HG02759 (cell line): ENCODE results near the gene CD44.
A peak's percentile ranks its signal among the peaks of the same experiment; 100 is the strongest.

Experiments
- ATAC-seq: cut with Tn5 transposase; IDR thresholded peaks from one replicate; pipeline ENCODE4 v1.9.1; 2021; ENCODE audit warnings: mild to moderate bottlenecking, moderate library complexity; ENCODE audit not compliant: unreplicated experiment

Gene CD44

GRCh38 chr11:35155677-35156076 lies 16.7 kb downstream of the CD44 start:
- ATAC-seq: no peak

- no peak for ATAC-seq
These were observed 19.1 kb downstream of the CD44 start for GRCh38 chr11:35157814-35158700.

- no peak for ATAC-seq
These were observed 19.9 kb downstream of the CD44 start for GRCh38 chr11:35158701-35159510.

- ATAC-seq: no peak
These were observed 21.4 kb downstream of the CD44 start for GRCh38 chr11:35160246-35160824.

GRCh38 chr11:35160902-35161597 lies 22.1 kb downstream of the CD44 start:
- ATAC-seq: no peak

GRCh38 chr11:35162745-35163144 lies 23.8 kb downstream of the CD44 start:
- ATAC-seq: no peak

GRCh38 chr11:35163209-35163608 lies 24.2 kb downstream of the CD44 start:
- no peak for ATAC-seq

GRCh38 chr11:35163702-35164496 lies 24.9 kb downstream of the CD44 start:
- peak; percentile 29 for ATAC-seq

GRCh38 chr11:35165030-35165422 lies 26.1 kb downstream of the CD44 start:
- ATAC-seq: no peak

- ATAC-seq: peak; percentile 85
These were observed 26.7 kb downstream of the CD44 start for GRCh38 chr11:35165423-35166368.

- peak; percentile 3 for ATAC-seq
These were observed 27.7 kb downstream of the CD44 start for GRCh38 chr11:35166369-35167360.

GRCh38 chr11:35167426-35167954 lies 28.5 kb downstream of the CD44 start:
- ATAC-seq: no peak

GRCh38 chr11:35168671-35169070 lies 29.7 kb downstream of the CD44 start:
- ATAC-seq: no peak

- no peak for ATAC-seq
These were observed 30.1 kb downstream of the CD44 start for GRCh38 chr11:35169112-35169511.

GRCh38 chr11:35169754-35170153 lies 30.8 kb downstream of the CD44 start:
- no peak for ATAC-seq

GRCh38 chr11:35170503-35170902 lies 31.5 kb downstream of the CD44 start:
- ATAC-seq: no peak

GRCh38 chr11:35171226-35171625 lies 32.3 kb downstream of the CD44 start:
- ATAC-seq: no peak
